H9 (cell line): ENCODE results near the gene PLCB1. TPM values are rescaled to one million over a fixed set of nuclear protein-coding genes. Genes with fewer than 3 reads are reported as not detected.

ENCODE experiments used
- DNase-seq: peaks from one replicate; pipeline ENCODE4 v3.0.0-alpha.2; 2017
- H2AFZ ChIP-seq: one replicate; pipeline ENCODE4 v1.6.1; 2013; ENCODE audit warnings: mild to moderate bottlenecking, low read length, control low read depth, moderate library complexity
- H2AK5ac ChIP-seq: 2 replicates; pipeline ENCODE4 v1.6.1; 2013; ENCODE audit warnings: low read length, control low read depth, mixed read lengths; ENCODE audit not compliant: insufficient read length
- H2BK120ac ChIP-seq: one replicate; pipeline ENCODE4 v1.6.1; 2013; ENCODE audit warnings: low read depth, mild to moderate bottlenecking, low read length, control low read depth, inconsistent platforms; ENCODE audit not compliant: poor library complexity, severe bottlenecking
- H2BK12ac ChIP-seq: 2 replicates; pipeline ENCODE4 v1.6.1; 2013; ENCODE audit warnings: low read length, control low read depth, mixed read lengths, low read depth; ENCODE audit not compliant: insufficient read length
- H2BK15ac ChIP-seq: 2 replicates; pipeline ENCODE4 v1.6.1; 2013; ENCODE audit warnings: low read depth, low read length, control low read depth
- H2BK20ac ChIP-seq: one replicate; pipeline ENCODE4 v1.6.1; 2013; ENCODE audit warnings: low read depth, mild to moderate bottlenecking, low read length, control low read depth, inconsistent platforms; ENCODE audit not compliant: poor library complexity, severe bottlenecking
- H2BK5ac ChIP-seq: 2 replicates; pipeline ENCODE4 v1.6.1; 2013; ENCODE audit warnings: low read length, control low read depth, mixed read lengths; ENCODE audit not compliant: insufficient read length
- H3K14ac ChIP-seq: 2 replicates; pipeline ENCODE4 v1.6.1; 2013; ENCODE audit warnings: low read length, control low read depth; ENCODE audit not compliant: insufficient read depth
- H3K18ac ChIP-seq: 2 replicates; pipeline ENCODE4 v1.6.1; 2013; ENCODE audit warnings: low read depth, mild to moderate bottlenecking, mixed read lengths, low read length, control low read depth; ENCODE audit not compliant: insufficient read length
- H3K23ac ChIP-seq: 2 replicates; pipeline ENCODE4 v1.6.1; 2013; ENCODE audit warnings: low read length, control low read depth, mixed read lengths, low read depth; ENCODE audit not compliant: insufficient read length
- H3K23me2 ChIP-seq: 2 replicates; pipeline ENCODE4 v1.6.1; 2013; ENCODE audit warnings: low read depth, mild to moderate bottlenecking, mixed read lengths, low read length, control low read depth; ENCODE audit not compliant: insufficient read length, poor library complexity, severe bottlenecking
- H3K27ac ChIP-seq: 2 replicates; pipeline ENCODE4 v1.5.1; 2013; ENCODE audit warnings: low read length, control low read depth, mixed read lengths, low read depth; ENCODE audit not compliant: insufficient read length
- H3K27me3 ChIP-seq: 2 replicates; pipeline ENCODE4 v1.6.1; 2013; ENCODE audit warnings: low read length, control low read depth, inconsistent platforms; ENCODE audit not compliant: insufficient read depth
- H3K4ac ChIP-seq: 2 replicates; pipeline ENCODE4 v1.6.1; 2013; ENCODE audit warnings: low read depth, mild to moderate bottlenecking, control low read depth, inconsistent platforms, low read length, moderate library complexity
- H3K4me1 ChIP-seq: 2 replicates; pipeline ENCODE4 v1.6.1; 2013; ENCODE audit warnings: low read length, control low read depth, inconsistent platforms; ENCODE audit not compliant: insufficient read depth
- H3K4me2 ChIP-seq: 2 replicates; pipeline ENCODE4 v1.6.1; 2013; ENCODE audit warnings: low read length, control low read depth, mixed read lengths; ENCODE audit not compliant: insufficient read length, insufficient read depth
- H3K56ac ChIP-seq: 2 replicates; pipeline ENCODE4 v1.6.1; 2013; ENCODE audit warnings: low read depth, mild to moderate bottlenecking, mixed read lengths, low read length, control low read depth; ENCODE audit not compliant: insufficient read length
- H3K79me1 ChIP-seq: 2 replicates; pipeline ENCODE4 v1.6.1; 2013; ENCODE audit warnings: low read depth, mild to moderate bottlenecking, moderate library complexity, low read length, control low read depth, inconsistent platforms; ENCODE audit not compliant: insufficient read depth, poor library complexity, severe bottlenecking
- H3K79me2 ChIP-seq: 2 replicates; pipeline ENCODE4 v1.6.1; 2013; ENCODE audit warnings: low read length, control low read depth, inconsistent platforms; ENCODE audit not compliant: insufficient read depth
- H3K9ac ChIP-seq: 2 replicates; pipeline ENCODE4 v1.6.1; 2013; ENCODE audit warnings: low read length, control low read depth, mixed read lengths; ENCODE audit not compliant: insufficient read length; ENCODE audit errors: extremely low read depth
- H3K9me3 ChIP-seq: one replicate; pipeline ENCODE4 v1.6.1; 2013; ENCODE audit warnings: low read depth, low read length, inconsistent platforms; ENCODE audit not compliant: control insufficient read depth
- H3T11ph ChIP-seq: one replicate; pipeline ENCODE4 v1.6.1; 2013; ENCODE audit warnings: mild to moderate bottlenecking, low read length, control low read depth, inconsistent platforms
- H4K20me1 ChIP-seq: one replicate; pipeline ENCODE4 v1.6.1; 2013; ENCODE audit not compliant: control insufficient read depth, insufficient read length, insufficient read depth
- H4K5ac ChIP-seq: 2 replicates; pipeline ENCODE4 v1.6.1; 2013; ENCODE audit warnings: low read depth, mild to moderate bottlenecking, mixed read lengths, low read length, control low read depth; ENCODE audit not compliant: insufficient read length
- H4K8ac ChIP-seq: replicated peaks from 2 replicates; pipeline ENCODE4 v1.6.1; 2013; ENCODE audit warnings: low read length, control low read depth, mixed read lengths, low read depth; ENCODE audit not compliant: insufficient read length
- H4K91ac ChIP-seq: 2 replicates; pipeline ENCODE4 v1.6.1; 2013; ENCODE audit warnings: low read depth, mild to moderate bottlenecking, moderate library complexity, mixed read lengths, low read length, control low read depth; ENCODE audit not compliant: insufficient read length
- H3K27ac Mint-ChIP-seq, 3 experiments: 2 replicates in 2 of 3; 3 replicates in 1 of 3; pipeline ENCODE4 v1.8.0; 2020 to 2021; ENCODE audit warnings: mixed read lengths in 3 of 3, mild to moderate bottlenecking in 1 of 3, moderate library complexity in 1 of 3
- H3K27me3 Mint-ChIP-seq: 2 replicates; pipeline ENCODE4 v1.8.0; 2021; ENCODE audit warnings: low read depth, mild to moderate bottlenecking, moderate library complexity, mixed read lengths
- H3K36me3 Mint-ChIP-seq, 3 experiments: 2 replicates in 2 of 3; 3 replicates in 1 of 3; pipeline ENCODE4 v1.8.0; 2020 to 2021; ENCODE audit warnings: low read depth in 3 of 3, mixed read lengths in 3 of 3; ENCODE audit not compliant: insufficient read depth in 1 of 3
- H3K4me1 Mint-ChIP-seq, 2 experiments: 2 replicates each; pipeline ENCODE4 v1.8.0; 2020; ENCODE audit warnings: mixed read lengths in 2 of 2
- H3K4me3 Mint-ChIP-seq, 2 experiments: 2 replicates in 1 of 2; 3 replicates in 1 of 2; pipeline ENCODE4 v1.8.0; 2020 to 2021; ENCODE audit warnings: mild to moderate bottlenecking in 2 of 2, mixed read lengths in 2 of 2, moderate library complexity in 1 of 2
- H3K9me3 Mint-ChIP-seq, 2 experiments: 2 replicates in 1 of 2; 3 replicates in 1 of 2; pipeline ENCODE4 v1.8.0; 2020; ENCODE audit warnings: mild to moderate bottlenecking in 2 of 2, mixed read lengths in 2 of 2, moderate library complexity in 1 of 2
- WGBS: extraction: QIAGEN DNeasy Blood & Tissue Kit; methylation state at CpG from one replicate; pipeline ENCODE4 v1.1.7; 2013; ENCODE audit warnings: missing lambda C conversion rate, low lambda C conversion rate, mixed read lengths; ENCODE audit not compliant: insufficient read length; ENCODE audit errors: extremely low coverage; 5-methylcytosine and 5-hydroxymethylcytosine counted together
- total RNA-seq: library from RNA; stranded (reverse); gene quantifications from 2 replicates; pipeline ENCODE4 v1.2.1, GENCODE V29; 2021
- TF ChIP-seq, protein P1 (sequence below): fragments of 200-600 bp; sonication (generic); conservative IDR thresholded peaks from 3 replicates; pipeline ENCODE4 v1.8.0; 2021; ENCODE audit warnings: antibody characterized with exemption, mild to moderate bottlenecking

Gene PLCB1
- total RNA-seq, 1 experiment from 2014 or later, result 11.5 TPM

DNA sequence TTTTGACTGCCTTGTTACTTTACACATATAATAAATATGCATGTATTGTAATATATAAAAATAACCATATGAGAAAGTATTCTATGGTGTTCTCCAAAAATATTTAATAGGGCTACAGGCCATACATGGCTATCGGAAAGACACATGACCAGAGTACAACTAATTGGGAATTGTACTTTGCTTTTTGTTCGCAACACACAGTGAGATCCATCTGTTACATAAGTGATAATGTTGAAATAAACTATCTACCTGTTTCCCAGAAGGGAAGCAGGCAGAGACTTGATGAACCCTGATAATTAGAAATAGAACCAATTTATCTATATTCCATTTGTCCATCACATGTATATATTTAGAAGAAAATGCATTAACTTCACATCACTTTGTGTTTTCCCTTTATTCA, 592.8 kb downstream of the PLCB1 start:
- Histone ChIP-seq H3K18ac (no peak overlapping the region), H3K27me3 (no peaks in the 10 kb centered on the region), H2BK5ac (no peak overlapping the region), H3K23me2 (no peaks in the 10 kb centered on the region), H3K14ac (no peak overlapping the region), H3T11ph (no peak overlapping the region), H3K9me3 (no peaks in the 10 kb centered on the region), H3K27ac (no peak overlapping the region), H2AFZ (no peak overlapping the region), H4K20me1 (no peaks in the 10 kb centered on the region), H4K8ac (no peak overlapping the region), H2AK5ac (no peak overlapping the region), H3K79me2 (no peaks in the 10 kb centered on the region), H2BK20ac (no peak overlapping the region), H4K91ac (no peak overlapping the region), H2BK12ac (no peak overlapping the region), H3K4me1 (no peaks in the 10 kb centered on the region), H3K4ac (no peak overlapping the region), H2BK15ac (no peak overlapping the region), H4K5ac (no peak overlapping the region), H3K9ac (no peak overlapping the region), H3K23ac (no peak overlapping the region), H3K56ac (no peak overlapping the region), H2BK120ac (no peak overlapping the region), H3K79me1 (no peaks in the 10 kb centered on the region), H3K4me2 (no peak overlapping the region)
- H3K36me3 Mint-ChIP-seq, result no peaks in the 10 kb centered on the region
- no peaks in the 10 kb centered on the region for H3K4me1 Mint-ChIP-seq
- TF ChIP-seq, protein P1, sequence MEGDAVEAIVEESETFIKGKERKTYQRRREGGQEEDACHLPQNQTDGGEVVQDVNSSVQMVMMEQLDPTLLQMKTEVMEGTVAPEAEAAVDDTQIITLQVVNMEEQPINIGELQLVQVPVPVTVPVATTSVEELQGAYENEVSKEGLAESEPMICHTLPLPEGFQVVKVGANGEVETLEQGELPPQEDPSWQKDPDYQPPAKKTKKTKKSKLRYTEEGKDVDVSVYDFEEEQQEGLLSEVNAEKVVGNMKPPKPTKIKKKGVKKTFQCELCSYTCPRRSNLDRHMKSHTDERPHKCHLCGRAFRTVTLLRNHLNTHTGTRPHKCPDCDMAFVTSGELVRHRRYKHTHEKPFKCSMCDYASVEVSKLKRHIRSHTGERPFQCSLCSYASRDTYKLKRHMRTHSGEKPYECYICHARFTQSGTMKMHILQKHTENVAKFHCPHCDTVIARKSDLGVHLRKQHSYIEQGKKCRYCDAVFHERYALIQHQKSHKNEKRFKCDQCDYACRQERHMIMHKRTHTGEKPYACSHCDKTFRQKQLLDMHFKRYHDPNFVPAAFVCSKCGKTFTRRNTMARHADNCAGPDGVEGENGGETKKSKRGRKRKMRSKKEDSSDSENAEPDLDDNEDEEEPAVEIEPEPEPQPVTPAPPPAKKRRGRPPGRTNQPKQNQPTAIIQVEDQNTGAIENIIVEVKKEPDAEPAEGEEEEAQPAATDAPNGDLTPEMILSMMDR, result no peak
- H3K9me3 Mint-ChIP-seq, result no peaks in the 10 kb centered on the region
- no CpG with 5 or more reads among the region's 2 CpGs for WGBS
- DNase-seq, result no peak
- H3K27ac Mint-ChIP-seq, result no peak overlapping the region
- H3K4me3 Mint-ChIP-seq, result no peak overlapping the region
- H3K27me3 Mint-ChIP-seq, result no peaks in the 10 kb centered on the region
